NCI-H1092 treated with DMSO at 0.1 percent for 48 hours (cell line): ENCODE measurements around the gene TNFRSF12A.

Experiments used
- DNase-seq: peaks from one replicate; lab custom pipeline; 2025; lab: John Stamatoyannopoulos, UW

The TNFRSF12A gene

DNA sequence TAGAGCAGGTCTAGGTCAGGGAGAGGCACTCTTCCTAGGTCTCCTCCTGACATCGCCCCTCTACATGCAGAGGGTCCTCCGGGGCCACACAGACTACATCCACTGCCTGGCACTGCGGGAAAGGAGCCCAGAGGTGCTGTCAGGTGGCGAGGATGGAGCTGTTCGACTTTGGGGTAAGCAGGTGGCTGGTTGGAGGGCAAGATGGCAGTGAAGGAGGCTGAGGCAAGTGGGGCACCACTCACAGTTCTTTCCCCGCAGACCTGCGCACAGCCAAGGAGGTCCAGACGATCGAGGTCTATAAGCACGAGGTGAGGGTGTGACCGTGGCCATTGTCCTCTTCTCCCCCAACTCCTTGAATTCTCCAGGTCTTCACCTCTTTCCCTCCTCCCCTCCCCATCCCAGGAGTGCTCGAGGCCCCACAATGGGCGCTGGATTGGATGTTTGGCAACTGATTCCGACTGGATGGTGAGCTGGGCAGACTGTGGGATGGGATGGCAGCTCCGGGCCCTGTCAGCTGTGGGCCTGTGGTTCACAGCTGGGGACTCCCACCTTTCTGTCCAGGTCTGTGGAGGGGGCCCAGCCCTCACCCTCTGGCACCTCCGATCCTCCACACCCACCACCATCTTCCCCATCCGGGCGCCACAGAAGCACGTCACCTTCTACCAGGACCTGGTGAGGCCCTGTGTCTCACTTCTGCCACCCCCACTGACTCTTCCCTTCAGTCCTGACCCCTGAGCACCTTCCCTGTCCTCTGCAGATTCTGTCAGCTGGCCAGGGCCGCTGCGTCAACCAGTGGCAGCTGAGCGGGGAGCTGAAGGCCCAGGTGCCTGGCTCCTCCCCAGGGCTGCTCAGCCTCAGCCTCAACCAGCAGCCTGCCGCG lies 6.7 kb downstream of the TNFRSF12A start:
- DNase-seq: no peak

GRCh38 chr16:3027489-3027795 lies 7.3 kb downstream of the TNFRSF12A start:
- no peak for DNase-seq

- DNase-seq: peak; percentile 75
Measured at GRCh38 chr16:3027983-3028715, 8.0 kb downstream of the TNFRSF12A start.

DNA sequence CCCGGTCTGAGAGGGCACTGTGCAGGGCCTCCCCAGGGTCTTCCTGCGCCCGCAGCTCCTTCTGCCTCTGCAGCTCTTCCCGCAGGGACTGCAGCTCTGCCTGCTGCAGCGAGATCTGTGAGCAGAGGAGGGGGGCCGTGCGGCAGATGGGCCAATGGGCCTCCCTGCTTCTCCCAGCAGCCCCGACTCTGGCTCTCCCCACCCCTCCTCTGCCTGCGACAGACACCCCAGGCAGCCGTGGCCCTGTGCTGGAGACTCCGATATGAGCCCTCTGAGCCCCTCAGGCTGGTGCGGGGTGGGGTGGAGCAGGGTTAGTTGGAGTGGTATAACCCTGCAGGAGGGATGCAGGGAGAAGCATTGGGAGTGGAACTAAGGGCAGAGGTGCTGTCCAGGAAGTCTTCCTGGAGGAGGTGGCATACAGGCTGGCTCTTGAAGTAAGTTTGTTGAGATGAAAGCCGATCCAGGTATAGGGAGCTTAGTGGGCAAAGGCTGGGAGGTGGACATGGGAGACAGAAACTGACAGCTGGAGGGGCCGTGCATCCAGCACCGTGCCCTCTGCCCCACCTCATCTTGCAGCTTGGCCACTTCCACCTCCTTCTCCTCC lies 8.7 kb downstream of the TNFRSF12A start:
- DNase-seq: no peak

- no peak for DNase-seq
Measured at GRCh38 chr16:3029491-3030221, 9.5 kb downstream of the TNFRSF12A start.

DNA sequence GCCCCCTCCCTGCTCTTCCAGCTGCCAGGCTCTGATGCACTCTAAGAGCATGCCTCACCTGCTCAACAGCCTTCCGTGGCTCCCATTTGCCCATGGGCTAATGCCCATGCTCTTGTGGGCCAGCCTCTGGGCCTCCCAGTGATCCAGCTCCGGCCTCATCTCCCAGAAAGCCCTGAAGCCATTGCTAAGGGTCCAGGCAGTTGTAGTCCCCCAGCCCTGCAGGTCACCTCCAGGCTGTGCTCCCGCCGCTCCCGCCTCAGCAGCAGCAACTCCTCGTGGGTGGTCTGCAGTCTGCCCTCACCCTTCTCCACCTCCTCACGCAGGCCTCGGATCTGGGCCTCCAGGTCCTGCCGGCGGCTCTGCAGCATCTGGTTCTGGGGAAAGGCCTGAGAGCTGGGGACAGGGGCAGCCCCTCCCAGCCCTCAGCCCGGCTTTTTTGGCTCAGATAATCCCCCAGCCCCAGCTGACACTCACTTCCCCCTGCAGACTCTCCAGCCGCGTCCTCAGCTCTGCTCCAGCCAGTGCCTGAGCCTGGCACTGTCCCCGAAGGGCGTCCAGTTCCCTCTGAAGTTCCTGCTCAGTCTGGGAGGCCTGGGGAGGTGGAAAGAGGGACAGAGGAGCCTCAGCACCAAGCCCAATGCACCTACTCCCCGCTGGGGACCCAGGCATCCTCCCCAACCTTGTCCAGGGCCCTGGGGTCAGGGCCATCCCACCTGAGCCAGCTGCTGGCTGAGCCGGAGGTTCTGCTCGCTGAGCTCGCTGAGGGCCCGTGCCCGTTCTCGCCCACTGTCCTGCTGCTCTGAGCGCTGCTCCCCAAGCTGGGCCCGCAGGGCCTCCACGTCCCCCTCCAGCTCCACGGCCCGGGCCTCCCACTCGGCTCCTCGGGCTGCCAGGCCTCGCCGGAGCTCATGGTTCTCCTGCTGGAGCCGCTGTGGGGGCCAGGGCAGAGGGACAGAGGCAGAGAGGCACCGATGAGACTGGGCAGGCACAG lies 10.3 kb downstream of the TNFRSF12A start:
- DNase-seq: no peak

DNA sequence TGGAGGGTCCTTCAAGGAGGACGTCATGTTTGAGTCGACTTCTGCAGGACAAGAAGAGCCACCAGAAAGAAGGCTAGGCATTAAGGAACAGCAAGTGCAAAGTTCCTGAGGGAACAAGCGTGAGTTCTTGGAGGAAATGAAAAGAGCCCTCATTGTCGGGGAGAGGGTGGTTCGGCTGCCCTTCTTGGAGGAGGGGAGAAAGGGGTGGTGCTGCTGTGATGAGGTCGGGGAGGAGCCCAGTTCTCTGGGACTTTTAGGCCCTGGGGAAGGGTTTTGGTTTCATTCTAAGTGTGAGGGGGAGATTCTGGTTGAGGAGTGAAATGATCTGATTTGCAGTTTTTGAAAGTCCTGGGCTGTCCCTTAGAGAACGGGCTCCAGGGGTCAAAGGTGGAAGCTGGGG lies 12.5 kb downstream of the TNFRSF12A start:
- no peak for DNase-seq

DNA sequence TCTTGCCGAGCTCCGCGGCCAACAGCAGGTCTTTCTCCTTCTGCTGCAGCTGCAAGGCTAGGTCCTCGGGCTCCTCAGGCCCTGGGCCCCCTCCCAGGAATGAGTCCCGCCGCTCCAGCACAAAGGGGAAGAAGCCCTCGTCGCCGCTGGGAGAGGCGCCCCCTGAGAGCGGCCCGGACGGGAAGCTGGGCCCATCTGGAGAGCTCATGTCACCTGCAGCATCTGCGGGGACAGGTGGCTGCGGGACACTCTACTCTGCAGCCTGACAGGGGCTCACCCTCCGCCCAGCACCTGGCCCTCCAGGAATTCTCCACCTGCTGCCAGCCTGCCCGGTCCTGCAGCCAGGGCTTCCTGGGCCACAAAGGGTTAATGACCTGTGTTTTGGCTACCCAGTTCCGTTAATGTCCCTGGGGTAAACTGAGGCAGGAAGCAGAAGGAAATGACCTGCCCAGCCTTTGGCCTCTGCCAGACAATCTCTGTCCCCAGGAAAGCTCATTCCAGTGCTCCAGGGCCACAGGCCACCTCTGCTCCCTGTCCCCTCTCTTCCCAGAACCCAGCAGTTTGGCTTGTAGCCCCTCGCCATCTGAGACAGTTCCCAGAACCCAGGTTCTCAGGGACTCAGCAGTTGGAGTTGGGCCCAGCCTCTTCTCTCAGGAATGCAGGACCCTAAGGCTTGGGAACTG lies 15.3 kb downstream of the TNFRSF12A start:
- no peak for DNase-seq

- no peak for DNase-seq
Measured at GRCh38 chr16:3035972-3036725, 16.0 kb downstream of the TNFRSF12A start.

- DNase-seq: no peak
Measured at GRCh38 chr16:3036726-3037315, 16.7 kb downstream of the TNFRSF12A start, which contains the start of gene BICDL2. Gene BICDL2, minus strand, starts transcription at chr16:3036944. Its CDS starts 1,448 bp downstream, at chr16:3035496.

DNA sequence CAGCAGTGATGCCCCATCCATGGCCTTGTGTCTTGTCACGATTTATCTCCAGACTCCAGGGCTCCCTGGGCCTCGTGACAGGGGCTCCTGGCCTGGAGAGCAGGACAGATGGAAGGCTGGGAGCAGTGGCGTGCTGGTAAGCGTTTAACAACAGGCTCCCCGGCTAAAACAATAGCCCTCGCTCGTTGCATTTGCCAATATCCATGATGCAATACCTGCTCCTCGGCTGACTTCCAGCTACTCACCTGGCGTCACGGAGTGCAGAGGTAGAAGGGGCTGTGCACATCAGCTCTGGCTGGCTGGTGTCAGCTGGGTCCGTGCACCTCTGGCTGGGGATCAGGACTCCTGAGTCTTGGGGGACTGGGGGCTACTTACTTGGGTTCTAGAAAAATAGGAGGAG lies 18.1 kb downstream of the TNFRSF12A start:
- DNase-seq: no peak

GRCh38 chr16:3038896-3039295 lies 18.7 kb downstream of the TNFRSF12A start:
- DNase-seq: no peak

- DNase-seq: no peak
Measured at GRCh38 chr16:3042376-3042775, 22.2 kb downstream of the TNFRSF12A start.

DNA sequence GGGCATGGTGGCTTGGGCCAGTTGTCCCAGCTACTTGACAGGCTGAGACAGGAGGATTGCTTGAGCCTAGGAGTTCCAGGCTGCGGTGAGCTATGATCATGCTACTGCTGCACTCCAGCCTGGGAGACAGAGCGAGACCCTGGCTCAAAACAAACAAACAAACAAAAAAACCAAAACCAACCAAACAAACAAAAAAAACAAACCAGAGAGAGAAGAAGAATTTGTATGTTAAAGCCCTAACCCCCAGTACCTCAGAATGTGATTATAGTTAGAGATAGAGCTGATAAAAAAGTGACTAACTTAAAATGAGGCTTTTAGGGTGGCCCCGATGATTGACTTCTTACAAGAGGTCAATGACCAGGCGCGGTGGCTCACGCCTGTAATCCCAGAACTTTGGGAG lies 24.5 kb downstream of the TNFRSF12A start:
- DNase-seq: no peak

DNA sequence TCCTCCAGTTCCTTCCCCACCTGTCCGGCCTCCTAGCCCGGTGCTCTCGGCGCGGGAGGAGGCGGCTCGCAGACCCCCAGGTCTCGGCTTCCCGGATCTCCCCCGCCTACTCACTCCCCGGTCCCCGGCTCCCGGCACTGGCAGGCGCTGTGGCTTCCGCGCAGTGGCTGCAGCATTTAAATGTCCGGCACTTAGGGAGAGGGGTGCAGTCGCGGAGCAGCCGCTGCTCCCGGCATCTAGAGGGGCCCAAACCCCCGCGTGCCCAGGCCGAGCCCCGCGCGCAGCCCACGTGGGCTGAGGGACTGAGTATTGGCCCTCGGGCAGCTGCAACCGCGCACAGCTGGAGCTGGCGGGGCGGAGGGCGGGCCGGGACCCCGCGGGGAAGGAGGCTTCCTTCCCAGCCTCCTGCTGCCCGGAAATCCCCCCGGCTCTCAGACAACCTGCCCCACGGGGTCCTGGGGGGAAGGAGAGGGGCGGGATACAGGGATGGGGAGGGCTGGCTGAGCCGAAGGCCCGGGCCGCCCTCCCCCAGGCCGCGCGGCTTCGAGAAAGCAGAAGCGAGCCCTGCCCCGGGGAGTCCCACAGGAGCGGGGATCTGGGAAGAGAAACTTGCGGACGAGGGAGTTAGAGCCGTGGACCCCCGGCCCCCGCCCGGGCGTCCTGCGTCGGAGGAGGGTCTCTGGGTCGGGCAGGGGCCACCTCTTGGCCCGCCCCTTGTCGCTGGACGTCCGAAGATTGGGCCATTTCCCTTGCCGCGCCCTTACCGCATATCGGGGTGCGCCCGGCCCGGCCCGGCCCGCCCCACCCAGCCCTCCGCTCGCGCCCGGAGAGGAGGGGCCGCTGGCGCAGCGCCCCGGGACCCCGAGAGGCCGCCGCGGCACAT lies 25.8 kb downstream of the TNFRSF12A start, which contains the start of gene MMP25:
TSS of gene MMP25 (plus strand) at position 804 of the 883 bp plus-strand sequence. CDS start 357 bp downstream, outside the sequence.
- no peak for DNase-seq

DNA sequence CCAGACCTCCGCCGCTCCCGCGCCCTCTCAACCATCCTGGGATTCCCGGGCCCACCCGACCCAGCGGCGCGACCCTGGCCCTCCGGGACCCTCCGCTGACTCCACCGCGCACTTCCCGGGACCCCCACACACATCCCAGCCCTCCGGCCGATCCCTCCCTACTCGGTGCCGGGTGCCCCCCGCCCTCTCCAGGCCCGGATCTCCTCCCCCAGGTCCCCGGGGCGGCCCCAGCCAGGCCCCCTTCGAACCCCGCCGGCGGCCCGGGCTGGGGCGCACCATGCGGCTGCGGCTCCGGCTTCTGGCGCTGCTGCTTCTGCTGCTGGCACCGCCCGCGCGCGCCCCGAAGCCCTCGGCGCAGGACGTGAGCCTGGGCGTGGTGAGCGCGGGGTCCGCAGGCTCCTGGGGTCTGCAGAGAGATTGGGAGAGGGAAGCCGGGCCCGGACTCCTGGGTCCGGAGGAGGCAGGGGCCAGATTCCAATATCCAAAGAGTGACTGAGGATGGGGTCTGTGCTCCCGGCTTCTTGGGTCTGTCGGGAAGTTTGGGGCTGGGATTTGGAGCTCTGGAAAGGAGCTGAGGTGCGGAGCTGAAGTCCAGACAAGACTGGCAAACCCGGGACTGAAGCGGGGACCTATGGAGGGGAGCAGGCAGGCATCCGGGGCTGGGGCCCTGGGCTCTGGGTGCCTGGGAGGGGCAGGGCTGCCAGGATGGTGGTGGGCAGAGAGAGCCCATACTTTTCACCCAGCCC lies 26.6 kb downstream of the TNFRSF12A start:
- no peak for DNase-seq

DNA sequence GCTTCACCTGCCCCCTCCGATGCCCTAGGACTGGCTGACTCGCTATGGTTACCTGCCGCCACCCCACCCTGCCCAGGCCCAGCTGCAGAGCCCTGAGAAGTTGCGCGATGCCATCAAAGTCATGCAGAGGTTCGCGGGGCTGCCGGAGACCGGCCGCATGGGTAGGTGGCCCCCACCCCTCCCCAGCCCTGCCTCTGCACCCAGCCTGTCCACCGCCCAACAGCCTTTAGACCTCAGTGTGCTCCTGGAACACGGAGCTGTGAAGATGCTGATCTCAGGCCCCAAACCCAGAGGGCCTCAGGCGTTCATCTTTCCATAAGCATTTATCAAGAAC lies 27.2 kb downstream of the TNFRSF12A start:
- DNase-seq: no peak
